Measurements from ENCODE around the gene SNAP91. TPM values are rescaled to one million over a fixed set of nuclear protein-coding genes. Genes with fewer than 3 reads are reported as not detected.

Gene SNAP91
- total and polyA plus RNA-seq, 2 donors (not counting 3 experiments of a cell fraction or from before 2014, with no cell fraction given): 1.3 to 1.5 TPM

- TF ChIP-seq FOS (IDR thresholded peaks at IDR 0.05; ENCODE audit: borderline replicate concordance, insufficient read depth, low read length) (no peak), POLR2A (IDR thresholded peaks at IDR 0.05; ENCODE audit: low read depth, low read length) (no peak), CTCF (IDR thresholded peaks at IDR 0.05; ENCODE audit: extremely low read depth in 1 of 2, insufficient read depth in 1 of 2, low read depth in 1 of 2, low read length in 2 of 2) (no peak), MYC (IDR thresholded peaks at IDR 0.05; ENCODE audit: low read depth, low read length) (no peak), EZH2 (IDR thresholded peaks at IDR 0.05; ENCODE audit: borderline replicate concordance, low read depth, low read length, severe bottlenecking) (no peak), POLR2AphosphoS5 (IDR thresholded peaks at IDR 0.05; ENCODE audit: insufficient read depth, low read depth, low read length) (no peak), GATA2 (IDR thresholded peaks at IDR 0.05; ENCODE audit: insufficient read depth, insufficient read length, low read depth, low read length) (no peak)
- TF ChIP-seq, protein P1, sequence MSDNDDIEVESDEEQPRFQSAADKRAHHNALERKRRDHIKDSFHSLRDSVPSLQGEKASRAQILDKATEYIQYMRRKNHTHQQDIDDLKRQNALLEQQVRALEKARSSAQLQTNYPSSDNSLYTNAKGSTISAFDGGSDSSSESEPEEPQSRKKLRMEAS (IDR thresholded peaks at IDR 0.05; ENCODE audit: insufficient read depth, insufficient read length): no peak
- Histone ChIP-seq H3K4me2 (ENCODE audit: insufficient read depth, low read length) (no peak overlapping the region), H3K79me2 (ENCODE audit: control insufficient read depth, insufficient read depth, low read length) (no peaks in the 10 kb centered on the region), H3K27ac (ENCODE audit: insufficient read depth, low read depth, low read length) (no peak overlapping the region), H4K20me1 (replicated peaks; ENCODE audit: control insufficient read depth, extremely low read depth, insufficient read depth, low read length) (no peaks in the 10 kb centered on the region), H3K4me1 (ENCODE audit: control insufficient read depth, extremely low read depth, insufficient read depth, low read length) (no peaks in the 10 kb centered on the region), H3K4me3 (replicated peaks in 1 of 3; ENCODE audit: insufficient read depth in 1 of 3, low read depth in 1 of 3, low read length in 3 of 3) (no peak overlapping the region), H3K9me3 (replicated peaks; ENCODE audit: control insufficient read depth, insufficient read depth, low read length) (no peaks in the 10 kb centered on the region), H3K27me3 (ENCODE audit: control insufficient read depth in 2 of 2, insufficient read depth in 2 of 2, low read length in 2 of 2) (peaks cover 0 to 2% of the 10 kb centered on the region in 2 experiments), H3K36me3 (ENCODE audit: control insufficient read depth in 2 of 2, extremely low read depth in 1 of 2, insufficient read depth in 2 of 2, low read length in 2 of 2) (no peaks in the 10 kb centered on the region), H3K9me1 (replicated peaks; ENCODE audit: control insufficient read depth, extremely low read depth, insufficient read depth, low read length) (no peaks in the 10 kb centered on the region), H2AFZ (ENCODE audit: low read depth, low read length) (no peak overlapping the region), H3K9ac (replicated peaks; ENCODE audit: extremely low read depth, insufficient read depth, low read length) (no peak overlapping the region)
- dilution Hi-C loops (cut with MboI; ENCODE audit: extremely low pct_ligation_motif_present, low sequenced_read_pairs) (loop anchor here (25.0 kb wide), 2 partner anchors 293 to 418 kb away; no protein-coding TSS in a partner anchor), intact Hi-C loops (cut with micrococcal nuclease) (no loop called here)
- POLR2A ChIA-PET: no interaction called here
- CTCF ChIA-PET: interaction anchor here (1.1 to 3.6 kb wide), 9 partner anchors 9 to 440 kb away, joined by 3 to 18 read pairs (median 8); partner anchors contain the start of genes DOP1A and UBE3D
- DNase-seq (ENCODE audit: low read depth, low spot score) (no peak), FAIRE-seq (no peak)
- BruUV-seq (replicated peaks): no TSS peak
Observed at GRCh38 chr6:83505356-83505755, 203.5 kb downstream of the SNAP91 start.

Other genes with a start within 250 kb of the SNAP91 start
- not detected in 2 replicates for gene PRSS35, start 196.6 kb downstream of the SNAP91 start, total RNA-seq
- gene PRSS35, start 196.6 kb downstream of the SNAP91 start, polyA plus RNA-seq: not detected in 2 replicates
- 0.53 TPM in 1 of 2 replicates, not detected in the other for gene RIPPLY2, start 144.3 kb upstream of the SNAP91 start, total RNA-seq
- gene RIPPLY2, start 144.3 kb upstream of the SNAP91 start, polyA plus RNA-seq: 0.25 TPM in 1 of 2 replicates, not detected in the other
- gene CYB5R4, start 150.6 kb upstream of the SNAP91 start, total RNA-seq: 13.4 TPM in 2 replicates
- 2.0 and 3.1 TPM in 2 replicates for gene CYB5R4, start 150.6 kb upstream of the SNAP91 start, polyA plus RNA-seq